ENCODE data around the gene ARGLU1.

ARGLU1 gene

GRCh38 chr13:106521095-106521799, 46.7 kb downstream of the ARGLU1 start:
- Histone ChIP-seq H3K9me3 (ENCODE audit: control insufficient read depth in 1 of 2, low read length in 2 of 2) (no peaks in the 10 kb centered on the region), H3K4me3 (ENCODE audit: low read depth in 1 of 2, low read length in 2 of 2) (no peak overlapping the region), H3K27ac (ENCODE audit: low read length) (no peak overlapping the region), H3K4me1 (ENCODE audit: control insufficient read depth in 1 of 2, insufficient read depth in 2 of 2, low read length in 2 of 2) (peaks cover 0 to 32% of the 10 kb centered on the region in 2 donors), H3K36me3 (ENCODE audit: control insufficient read depth in 1 of 2, insufficient read depth in 2 of 2, low read length in 2 of 2) (no peaks in the 10 kb centered on the region), H3K27me3 (ENCODE audit: low read depth, low read length) (no peaks in the 10 kb centered on the region)

GRCh38 chr13:106520251-106521054, 47.5 kb downstream of the ARGLU1 start:
- Histone ChIP-seq H3K27me3 (ENCODE audit: low read depth, low read length) (no peaks in the 10 kb centered on the region), H3K4me3 (ENCODE audit: low read depth in 1 of 2, low read length in 2 of 2) (no peak overlapping the region), H3K36me3 (ENCODE audit: control insufficient read depth in 1 of 2, insufficient read depth in 2 of 2, low read length in 2 of 2) (no peaks in the 10 kb centered on the region), H3K4me1 (ENCODE audit: control insufficient read depth in 1 of 2, insufficient read depth in 2 of 2, low read length in 2 of 2) (peaks cover 0 to 32% of the 10 kb centered on the region in 2 donors), H3K9me3 (ENCODE audit: control insufficient read depth in 1 of 2, low read length in 2 of 2) (no peaks in the 10 kb centered on the region), H3K27ac (ENCODE audit: low read length) (no peak overlapping the region)

- Histone ChIP-seq H3K27ac (ENCODE audit: low read length) (no peak overlapping the region), H3K4me1 (ENCODE audit: control insufficient read depth in 1 of 2, insufficient read depth in 2 of 2, low read length in 2 of 2) (peaks cover 7 to 33% of the 10 kb centered on the region in 2 donors), H3K9me3 (ENCODE audit: control insufficient read depth in 1 of 2, low read length in 2 of 2) (no peaks in the 10 kb centered on the region), H3K27me3 (ENCODE audit: low read depth, low read length) (no peaks in the 10 kb centered on the region), H3K36me3 (ENCODE audit: control insufficient read depth in 1 of 2, insufficient read depth in 2 of 2, low read length in 2 of 2) (no peaks in the 10 kb centered on the region), H3K4me3 (ENCODE audit: low read depth in 1 of 2, low read length in 2 of 2) (no peak overlapping the region)
These were observed 49.4 kb downstream of the ARGLU1 start for GRCh38 chr13:106518512-106518911.

GRCh38 chr13:106517109-106517847, 50.7 kb downstream of the ARGLU1 start:
- Histone ChIP-seq H3K4me1 (ENCODE audit: control insufficient read depth in 1 of 2, insufficient read depth in 2 of 2, low read length in 2 of 2) (peaks cover 7 to 25% of the 10 kb centered on the region in 2 donors), H3K27me3 (ENCODE audit: low read depth, low read length) (no peaks in the 10 kb centered on the region), H3K36me3 (ENCODE audit: control insufficient read depth in 1 of 2, insufficient read depth in 2 of 2, low read length in 2 of 2) (no peaks in the 10 kb centered on the region), H3K27ac (ENCODE audit: low read length) (no peak overlapping the region), H3K4me3 (ENCODE audit: low read depth in 1 of 2, low read length in 2 of 2) (no peak overlapping the region), H3K9me3 (ENCODE audit: control insufficient read depth in 1 of 2, low read length in 2 of 2) (no peaks in the 10 kb centered on the region)

GRCh38 chr13:106515635-106516254, 52.2 kb downstream of the ARGLU1 start:
- Histone ChIP-seq H3K27me3 (ENCODE audit: low read depth, low read length) (no peaks in the 10 kb centered on the region), H3K4me3 (ENCODE audit: low read depth in 1 of 2, low read length in 2 of 2) (no peak overlapping the region), H3K4me1 (ENCODE audit: control insufficient read depth in 1 of 2, insufficient read depth in 2 of 2, low read length in 2 of 2) (peaks cover 7 to 20% of the 10 kb centered on the region in 2 donors), H3K36me3 (ENCODE audit: control insufficient read depth in 1 of 2, insufficient read depth in 2 of 2, low read length in 2 of 2) (peaks cover 0 to 4% of the 10 kb centered on the region in 2 donors), H3K27ac (ENCODE audit: low read length) (no peak overlapping the region), H3K9me3 (ENCODE audit: control insufficient read depth in 1 of 2, low read length in 2 of 2) (no peaks in the 10 kb centered on the region)

- Histone ChIP-seq H3K27ac (ENCODE audit: low read length) (peak overlapping the region; percentile 52), H3K36me3 (ENCODE audit: control insufficient read depth in 1 of 2, insufficient read depth in 2 of 2, low read length in 2 of 2) (peaks cover 0 to 4% of the 10 kb centered on the region in 2 donors), H3K27me3 (ENCODE audit: low read depth, low read length) (no peaks in the 10 kb centered on the region), H3K9me3 (ENCODE audit: control insufficient read depth in 1 of 2, low read length in 2 of 2) (no peaks in the 10 kb centered on the region), H3K4me1 (ENCODE audit: control insufficient read depth in 1 of 2, insufficient read depth in 2 of 2, low read length in 2 of 2) (peaks cover 7 to 14% of the 10 kb centered on the region in 2 donors), H3K4me3 (ENCODE audit: low read depth in 1 of 2, low read length in 2 of 2) (no peak overlapping the region)
These were observed 52.9 kb downstream of the ARGLU1 start for GRCh38 chr13:106514928-106515634.

- no peaks in the 10 kb centered on the region for H3K9me3 ChIP-seq (ENCODE audit: control insufficient read depth in 1 of 2, low read length in 2 of 2)
- peaks cover 7 to 10% of the 10 kb centered on the region in 2 donors for H3K4me1 ChIP-seq (ENCODE audit: control insufficient read depth in 1 of 2, insufficient read depth in 2 of 2, low read length in 2 of 2)
- H3K4me3 ChIP-seq (ENCODE audit: low read depth in 1 of 2, low read length in 2 of 2), result no peak overlapping the region
- H3K36me3 ChIP-seq (ENCODE audit: control insufficient read depth in 1 of 2, insufficient read depth in 2 of 2, low read length in 2 of 2), result peaks cover 0 to 4% of the 10 kb centered on the region in 2 donors
- H3K27ac ChIP-seq (ENCODE audit: low read length), result peak overlapping the region; percentile 17
- no peaks in the 10 kb centered on the region for H3K27me3 ChIP-seq (ENCODE audit: low read depth, low read length)
These were observed 54.6 kb downstream of the ARGLU1 start for GRCh38 chr13:106513025-106513983.

GRCh38 chr13:106507560-106508274, 60.2 kb downstream of the ARGLU1 start:
- Histone ChIP-seq H3K9me3 (ENCODE audit: control insufficient read depth in 1 of 2, low read length in 2 of 2) (no peaks in the 10 kb centered on the region), H3K4me1 (ENCODE audit: control insufficient read depth in 1 of 2, insufficient read depth in 2 of 2, low read length in 2 of 2) (peaks cover 0 to 12% of the 10 kb centered on the region in 2 donors), H3K4me3 (ENCODE audit: low read depth in 1 of 2, low read length in 2 of 2) (no peak overlapping the region), H3K27ac (ENCODE audit: low read length) (no peak overlapping the region), H3K27me3 (ENCODE audit: low read depth, low read length) (no peaks in the 10 kb centered on the region), H3K36me3 (ENCODE audit: control insufficient read depth in 1 of 2, insufficient read depth in 2 of 2, low read length in 2 of 2) (peaks cover 0 to 4% of the 10 kb centered on the region in 2 donors)

- Histone ChIP-seq H3K4me1 (ENCODE audit: control insufficient read depth in 1 of 2, insufficient read depth in 2 of 2, low read length in 2 of 2) (peaks cover 0 to 12% of the 10 kb centered on the region in 2 donors), H3K36me3 (ENCODE audit: control insufficient read depth in 1 of 2, insufficient read depth in 2 of 2, low read length in 2 of 2) (no peaks in the 10 kb centered on the region), H3K9me3 (ENCODE audit: control insufficient read depth in 1 of 2, low read length in 2 of 2) (no peaks in the 10 kb centered on the region), H3K27me3 (ENCODE audit: low read depth, low read length) (no peaks in the 10 kb centered on the region), H3K27ac (ENCODE audit: low read length) (no peak overlapping the region), H3K4me3 (ENCODE audit: low read depth in 1 of 2, low read length in 2 of 2) (no peak overlapping the region)
These were observed 61.7 kb downstream of the ARGLU1 start for GRCh38 chr13:106506286-106506685.

Measured in muscle layer of duodenum (tissue), 2 donors.